K562 (cell line): Measurements from ENCODE around the gene SH3PXD2B. TPM values are rescaled to one million over a fixed set of nuclear protein-coding genes. Genes with fewer than 3 reads are reported as not detected.

Experiments
- CHAMP1 ChIP-seq: fragments of 450-650 bp; IDR thresholded peaks from 2 replicates; pipeline ENCODE4 v1.6.1; 2016; ENCODE audit warnings: mild to moderate bottlenecking
- ETV6 ChIP-seq, 3 experiments: fragments of 150-350 bp in 1 of 3; sonication (generic) in 1 of 3; formaldehyde crosslinking in 1 of 3; IDR thresholded peaks; 2 replicates each; pipeline versions ENCODE4 v1.6.1 to v1.8.0; 2014 to 2022; ENCODE audit warnings: borderline replicate concordance in 2 of 3, low read depth in 2 of 3, antibody characterized with exemption in 1 of 3, low read length in 1 of 3, mild to moderate bottlenecking in 1 of 3, missing genetic modification reagents in 1 of 3
- RBM39 ChIP-seq: fragments of 200-400 bp; formaldehyde crosslinking; optimal IDR thresholded peaks from 2 replicates; pipeline ENCODE3; 2018; ENCODE audit warnings: low read depth, low read length
- ZBED1 ChIP-seq: IDR thresholded peaks from 2 replicates; pipeline ENCODE4 v1.6.1; 2014
- ZNF609 ChIP-seq: sonication (generic); formaldehyde crosslinking; IDR thresholded peaks from 2 replicates; pipeline ENCODE4 v1.8.1; 2023; ENCODE audit warnings: missing genetic modification reagents, mild to moderate bottlenecking, borderline replicate concordance
- polyA plus RNA-seq, 8 experiments: library from polyadenylated mRNA; depleted of rRNA in 4 of 8; stranded (reverse) in 5 of 8; unstranded in 3 of 8; fragments of >200 nt; fragmentation: Nextera tagmentation in 2 of 8; fragmentation: Illumina TruSeq in 1 of 8; extraction: Ambion mirVana in 2 of 8; extraction: Trizol in 1 of 8; gene quantifications; 2 replicates each; pipeline versions ENCODE4 v1.2.1 to v1.2.3, GENCODE V29; 2011 to 2014; ENCODE audit warnings: inconsistent platforms in 1 of 8, missing spikeins in 1 of 8
- total RNA-seq, 7 experiments: library from RNA; depleted of rRNA in 6 of 7; stranded (reverse); fragments of >200 nt in 6 of 7; fragmentation: Illumina TruSeq in 2 of 7; extraction: Trizol in 2 of 7; gene quantifications; 2 replicates each; pipeline versions ENCODE4 v1.2.1 to v1.2.3, GENCODE V29; 2011 to 2021; ENCODE audit warnings: low replicate concordance in 1 of 7
- TF ChIP-seq, protein P1 (sequence below): sonication (generic); formaldehyde crosslinking; IDR thresholded peaks from 2 replicates; pipeline ENCODE4 v1.8.0; 2023; ENCODE audit warnings: mild to moderate bottlenecking, missing genetic modification reagents

The SH3PXD2B gene
- total and polyA plus RNA-seq, 9 of the 15 experiments (the other 6 are each of a cell fraction or from before 2014, with no cell fraction given), result 0.04 to 0.66 (median 0.19) TPM

DNA sequence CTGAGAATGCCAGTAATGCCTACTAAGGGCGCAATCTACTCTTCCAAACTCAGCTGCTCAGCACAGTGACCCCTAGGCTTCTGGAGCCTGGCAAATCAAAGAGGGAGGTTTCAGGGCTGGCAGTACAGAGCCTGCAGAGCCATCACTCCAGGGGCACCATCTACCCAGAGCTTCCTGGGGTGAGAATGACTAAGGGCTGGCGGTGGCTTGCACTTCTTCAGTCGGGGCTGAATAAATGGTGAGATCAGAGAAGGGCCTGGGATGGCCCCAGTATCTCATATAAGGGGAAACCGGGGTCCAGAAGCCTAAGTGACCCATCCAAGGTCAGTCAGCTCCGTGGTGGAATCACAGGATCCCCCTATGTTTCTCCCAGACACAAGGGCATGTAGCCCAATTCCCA lies 5.3 kb downstream of the SH3PXD2B start (continued):
- TF ChIP-seq CHAMP1 (no peak), ZBED1 (no peak), ZNF609 (CRISPR knock-in tag) (no peak), RBM39 (no peak), ETV6 (IDR thresholded peaks at IDR 0.05; ENCODE audit: borderline replicate concordance in 1 of 2, low read depth in 2 of 2, low read length in 1 of 2) (no peak), ETV6 (CRISPR knock-in tag; IDR thresholded peaks at IDR 0.05; ENCODE audit: borderline replicate concordance) (no peak)
- TF ChIP-seq, protein P1, sequence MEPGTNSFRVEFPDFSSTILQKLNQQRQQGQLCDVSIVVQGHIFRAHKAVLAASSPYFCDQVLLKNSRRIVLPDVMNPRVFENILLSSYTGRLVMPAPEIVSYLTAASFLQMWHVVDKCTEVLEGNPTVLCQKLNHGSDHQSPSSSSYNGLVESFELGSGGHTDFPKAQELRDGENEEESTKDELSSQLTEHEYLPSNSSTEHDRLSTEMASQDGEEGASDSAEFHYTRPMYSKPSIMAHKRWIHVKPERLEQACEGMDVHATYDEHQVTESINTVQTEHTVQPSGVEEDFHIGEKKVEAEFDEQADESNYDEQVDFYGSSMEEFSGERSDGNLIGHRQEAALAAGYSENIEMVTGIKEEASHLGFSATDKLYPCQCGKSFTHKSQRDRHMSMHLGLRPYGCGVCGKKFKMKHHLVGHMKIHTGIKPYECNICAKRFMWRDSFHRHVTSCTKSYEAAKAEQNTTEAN, result no peak
- TF ChIP-seq, all 486 proteins: peak for 0
